HepG2 (cell line): Measurements from ENCODE around the gene RAB1B.
A peak's percentile ranks its signal among the peaks of the same experiment; 100 is the strongest.

Experiments used
- JUND ChIP-seq: sonication (generic); formaldehyde crosslinking; IDR thresholded peaks from 2 replicates; pipeline ENCODE4 v1.8.0; 2022; ENCODE audit warnings: mild to moderate bottlenecking, missing genetic modification reagents
- NBN ChIP-seq: fragments of 450-650 bp; conservative IDR thresholded peaks from 2 replicates; pipeline ENCODE4 v1.6.1; 2017
- SP4 ChIP-seq: sonication (generic); formaldehyde crosslinking; IDR thresholded peaks from 2 replicates; pipeline ENCODE4 v1.8.1; 2023; ENCODE audit warnings: mild to moderate bottlenecking, missing genetic modification reagents
- TAF1 ChIP-seq: sonication (generic); formaldehyde crosslinking; IDR thresholded peaks from 2 replicates; pipeline ENCODE4 v1.4.0; 2020; ENCODE audit warnings: missing genetic modification reagents
- TCF7L2 ChIP-seq: IDR thresholded peaks from 2 replicates; pipeline ENCODE4 v1.6.1; 2011; ENCODE audit warnings: mild to moderate bottlenecking, low read depth, low read length, moderate library complexity
- ZNF138 ChIP-seq: sonication (generic); formaldehyde crosslinking; IDR thresholded peaks from 2 replicates; pipeline ENCODE4 v1.5.0; 2020; ENCODE audit warnings: mild to moderate bottlenecking, low read depth, missing genetic modification reagents
- ZNF263 ChIP-seq: sonication (generic); formaldehyde crosslinking; IDR thresholded peaks from 2 replicates; pipeline ENCODE4 v1.4.0; 2020; ENCODE audit warnings: missing genetic modification reagents
- ZNF34 ChIP-seq: sonication (generic); formaldehyde crosslinking; IDR thresholded peaks from 2 replicates; pipeline ENCODE4 v1.4.0; 2020; ENCODE audit warnings: mild to moderate bottlenecking, missing genetic modification reagents, borderline replicate concordance
- ZNF510 ChIP-seq: sonication (generic); formaldehyde crosslinking; IDR thresholded peaks from 2 replicates; pipeline ENCODE4 v1.4.0; 2020; ENCODE audit warnings: low read depth, mild to moderate bottlenecking, missing genetic modification reagents
- ZNF672 ChIP-seq: sonication (generic); formaldehyde crosslinking; IDR thresholded peaks from 2 replicates; pipeline ENCODE4 v1.8.1; 2022; ENCODE audit warnings: missing genetic modification reagents
- TF ChIP-seq, protein P1 (sequence below): sonication (generic); formaldehyde crosslinking; IDR thresholded peaks from 2 replicates; pipeline ENCODE4 v1.5.0; 2020; ENCODE audit warnings: missing genetic modification reagents
- TF ChIP-seq, protein P2 (sequence below): sonication (generic); formaldehyde crosslinking; IDR thresholded peaks from 2 replicates; pipeline ENCODE4 v1.4.0; 2020; ENCODE audit warnings: mild to moderate bottlenecking, missing genetic modification reagents
- TF ChIP-seq, protein P3 (sequence below): sonication (generic); formaldehyde crosslinking; IDR thresholded peaks from 2 replicates; pipeline ENCODE4 v1.8.0; 2022; ENCODE audit warnings: mild to moderate bottlenecking, missing genetic modification reagents
- TF ChIP-seq, protein P4 (sequence below): IDR thresholded peaks from 2 replicates; pipeline ENCODE4 v1.6.1; 2012; ENCODE audit warnings: inconsistent platforms

DNA sequence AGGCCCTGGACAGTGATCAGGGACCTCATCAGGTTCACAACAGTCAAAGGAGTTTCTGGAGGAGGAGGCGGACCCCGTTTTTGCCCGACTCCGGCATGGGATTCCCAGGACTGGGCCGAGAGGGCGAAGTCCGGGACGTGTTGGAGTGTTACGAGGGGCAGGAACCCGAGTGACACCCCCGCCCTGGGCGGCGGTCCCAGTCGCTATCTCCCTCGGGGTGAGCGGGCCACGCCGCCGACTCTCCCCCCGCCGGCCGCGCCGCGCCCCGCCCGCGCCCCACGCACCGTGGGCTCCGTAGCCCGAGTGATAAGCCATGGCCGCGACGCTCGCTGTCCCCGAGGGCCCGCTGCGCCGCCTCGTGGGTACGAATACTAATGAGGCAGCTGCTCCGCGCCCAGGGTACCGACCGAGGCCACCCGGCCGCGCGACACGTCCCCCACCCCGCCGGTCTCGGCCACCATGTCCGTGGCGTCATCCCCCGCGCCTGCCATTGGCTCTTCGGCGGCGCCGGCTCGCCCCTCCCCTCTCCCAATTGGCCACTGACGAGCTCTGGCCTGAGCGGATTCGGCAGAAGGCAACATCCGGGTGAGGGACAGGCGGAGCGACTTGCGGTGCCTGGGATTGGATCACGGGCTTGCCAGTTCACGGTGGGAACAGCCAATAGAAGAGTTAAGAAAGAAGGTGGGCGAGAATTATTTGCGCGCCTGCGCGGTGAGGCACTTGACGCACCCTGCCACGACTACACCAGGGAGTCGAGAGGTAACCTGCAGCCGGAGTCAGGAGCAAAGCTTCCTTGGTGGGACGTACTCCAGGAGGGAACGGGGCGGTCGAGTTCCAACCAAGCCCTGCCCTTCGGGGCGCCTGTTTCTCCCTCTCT, 20.5 kb downstream of the RAB1B start, which contains the start of gene YIF1A:
- TF ChIP-seq TCF7L2 (no peak), NBN (no peak), ZNF263 (no peak), ZNF510 (no peak), ZNF138 (CRISPR knock-in tag) (no peak), TAF1 (CRISPR knock-in tag) (peak; percentile 80), ZNF672 (CRISPR knock-in tag) (no peak), SP4 (CRISPR knock-in tag) (peak; percentile 14; the same call in 1 of the 2 replicates), ZNF34 (peak; percentile 70; the same call in 1 of the 2 replicates), JUND (CRISPR knock-in tag) (peak; percentile 52; the same call in 1 of the 2 replicates)
- TF ChIP-seq, protein P1, sequence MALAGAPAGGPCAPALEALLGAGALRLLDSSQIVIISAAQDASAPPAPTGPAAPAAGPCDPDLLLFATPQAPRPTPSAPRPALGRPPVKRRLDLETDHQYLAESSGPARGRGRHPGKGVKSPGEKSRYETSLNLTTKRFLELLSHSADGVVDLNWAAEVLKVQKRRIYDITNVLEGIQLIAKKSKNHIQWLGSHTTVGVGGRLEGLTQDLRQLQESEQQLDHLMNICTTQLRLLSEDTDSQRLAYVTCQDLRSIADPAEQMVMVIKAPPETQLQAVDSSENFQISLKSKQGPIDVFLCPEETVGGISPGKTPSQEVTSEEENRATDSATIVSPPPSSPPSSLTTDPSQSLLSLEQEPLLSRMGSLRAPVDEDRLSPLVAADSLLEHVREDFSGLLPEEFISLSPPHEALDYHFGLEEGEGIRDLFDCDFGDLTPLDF (CRISPR knock-in tag) = 0 out of 2 replicates have a peak, but pooled peaks have one; percentile 3
- TF ChIP-seq, protein P2, sequence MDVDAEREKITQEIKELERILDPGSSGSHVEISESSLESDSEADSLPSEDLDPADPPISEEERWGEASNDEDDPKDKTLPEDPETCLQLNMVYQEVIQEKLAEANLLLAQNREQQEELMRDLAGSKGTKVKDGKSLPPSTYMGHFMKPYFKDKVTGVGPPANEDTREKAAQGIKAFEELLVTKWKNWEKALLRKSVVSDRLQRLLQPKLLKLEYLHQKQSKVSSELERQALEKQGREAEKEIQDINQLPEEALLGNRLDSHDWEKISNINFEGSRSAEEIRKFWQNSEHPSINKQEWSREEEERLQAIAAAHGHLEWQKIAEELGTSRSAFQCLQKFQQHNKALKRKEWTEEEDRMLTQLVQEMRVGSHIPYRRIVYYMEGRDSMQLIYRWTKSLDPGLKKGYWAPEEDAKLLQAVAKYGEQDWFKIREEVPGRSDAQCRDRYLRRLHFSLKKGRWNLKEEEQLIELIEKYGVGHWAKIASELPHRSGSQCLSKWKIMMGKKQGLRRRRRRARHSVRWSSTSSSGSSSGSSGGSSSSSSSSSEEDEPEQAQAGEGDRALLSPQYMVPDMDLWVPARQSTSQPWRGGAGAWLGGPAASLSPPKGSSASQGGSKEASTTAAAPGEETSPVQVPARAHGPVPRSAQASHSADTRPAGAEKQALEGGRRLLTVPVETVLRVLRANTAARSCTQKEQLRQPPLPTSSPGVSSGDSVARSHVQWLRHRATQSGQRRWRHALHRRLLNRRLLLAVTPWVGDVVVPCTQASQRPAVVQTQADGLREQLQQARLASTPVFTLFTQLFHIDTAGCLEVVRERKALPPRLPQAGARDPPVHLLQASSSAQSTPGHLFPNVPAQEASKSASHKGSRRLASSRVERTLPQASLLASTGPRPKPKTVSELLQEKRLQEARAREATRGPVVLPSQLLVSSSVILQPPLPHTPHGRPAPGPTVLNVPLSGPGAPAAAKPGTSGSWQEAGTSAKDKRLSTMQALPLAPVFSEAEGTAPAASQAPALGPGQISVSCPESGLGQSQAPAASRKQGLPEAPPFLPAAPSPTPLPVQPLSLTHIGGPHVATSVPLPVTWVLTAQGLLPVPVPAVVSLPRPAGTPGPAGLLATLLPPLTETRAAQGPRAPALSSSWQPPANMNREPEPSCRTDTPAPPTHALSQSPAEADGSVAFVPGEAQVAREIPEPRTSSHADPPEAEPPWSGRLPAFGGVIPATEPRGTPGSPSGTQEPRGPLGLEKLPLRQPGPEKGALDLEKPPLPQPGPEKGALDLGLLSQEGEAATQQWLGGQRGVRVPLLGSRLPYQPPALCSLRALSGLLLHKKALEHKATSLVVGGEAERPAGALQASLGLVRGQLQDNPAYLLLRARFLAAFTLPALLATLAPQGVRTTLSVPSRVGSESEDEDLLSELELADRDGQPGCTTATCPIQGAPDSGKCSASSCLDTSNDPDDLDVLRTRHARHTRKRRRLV (CRISPR knock-in tag) = no peak
- TF ChIP-seq, protein P3, sequence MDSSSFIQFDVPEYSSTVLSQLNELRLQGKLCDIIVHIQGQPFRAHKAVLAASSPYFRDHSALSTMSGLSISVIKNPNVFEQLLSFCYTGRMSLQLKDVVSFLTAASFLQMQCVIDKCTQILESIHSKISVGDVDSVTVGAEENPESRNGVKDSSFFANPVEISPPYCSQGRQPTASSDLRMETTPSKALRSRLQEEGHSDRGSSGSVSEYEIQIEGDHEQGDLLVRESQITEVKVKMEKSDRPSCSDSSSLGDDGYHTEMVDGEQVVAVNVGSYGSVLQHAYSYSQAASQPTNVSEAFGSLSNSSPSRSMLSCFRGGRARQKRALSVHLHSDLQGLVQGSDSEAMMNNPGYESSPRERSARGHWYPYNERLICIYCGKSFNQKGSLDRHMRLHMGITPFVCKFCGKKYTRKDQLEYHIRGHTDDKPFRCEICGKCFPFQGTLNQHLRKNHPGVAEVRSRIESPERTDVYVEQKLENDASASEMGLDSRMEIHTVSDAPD = 0 out of 2 replicates have a peak, but pooled peaks have one; percentile 18
- TF ChIP-seq, protein P4, sequence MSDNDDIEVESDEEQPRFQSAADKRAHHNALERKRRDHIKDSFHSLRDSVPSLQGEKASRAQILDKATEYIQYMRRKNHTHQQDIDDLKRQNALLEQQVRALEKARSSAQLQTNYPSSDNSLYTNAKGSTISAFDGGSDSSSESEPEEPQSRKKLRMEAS = peak; percentile 86
